Thyroid gland (tissue), 4 donors: ENCODE results near the gene TIMM44.

Experiments
- CTCF ChIP-seq, 6 experiments: fragments of 200-600 bp in 3 of 6; fragments of 450-650 bp in 3 of 6; sonication (generic) in 3 of 6; IDR thresholded peaks; one replicate each; pipeline ENCODE4 v1.5.1; 2016 to 2019; ENCODE audit warnings: antibody characterized with exemption in 6 of 6, mild to moderate bottlenecking in 2 of 6, inconsistent platforms in 1 of 6, moderate library complexity in 1 of 6
- POLR2A ChIP-seq, 2 donors: fragments of 450-650 bp; IDR thresholded peaks; one replicate each; pipeline ENCODE4 v1.6.1; 2017; ENCODE audit warnings: antibody characterized with exemption in 2 of 2, mild to moderate bottlenecking in 2 of 2, moderate library complexity in 1 of 2

GRCh38 chr19:7894612-7895309, 48.7 kb downstream of the TIMM44 start:
- TF ChIP-seq CTCF (IDR thresholded peaks at IDR 0.05) (no peak), POLR2A (IDR thresholded peaks at IDR 0.05) (no peak)
